Measurements from ENCODE around the gene CERS6. TPM values are rescaled to one million over a fixed set of nuclear protein-coding genes. Genes with fewer than 3 reads are reported as not detected.

Gene CERS6
- polyA plus RNA-seq, 1 donor (not counting 4 experiments of a cell fraction or from before 2014, with no cell fraction given): 19.5 TPM

DNA sequence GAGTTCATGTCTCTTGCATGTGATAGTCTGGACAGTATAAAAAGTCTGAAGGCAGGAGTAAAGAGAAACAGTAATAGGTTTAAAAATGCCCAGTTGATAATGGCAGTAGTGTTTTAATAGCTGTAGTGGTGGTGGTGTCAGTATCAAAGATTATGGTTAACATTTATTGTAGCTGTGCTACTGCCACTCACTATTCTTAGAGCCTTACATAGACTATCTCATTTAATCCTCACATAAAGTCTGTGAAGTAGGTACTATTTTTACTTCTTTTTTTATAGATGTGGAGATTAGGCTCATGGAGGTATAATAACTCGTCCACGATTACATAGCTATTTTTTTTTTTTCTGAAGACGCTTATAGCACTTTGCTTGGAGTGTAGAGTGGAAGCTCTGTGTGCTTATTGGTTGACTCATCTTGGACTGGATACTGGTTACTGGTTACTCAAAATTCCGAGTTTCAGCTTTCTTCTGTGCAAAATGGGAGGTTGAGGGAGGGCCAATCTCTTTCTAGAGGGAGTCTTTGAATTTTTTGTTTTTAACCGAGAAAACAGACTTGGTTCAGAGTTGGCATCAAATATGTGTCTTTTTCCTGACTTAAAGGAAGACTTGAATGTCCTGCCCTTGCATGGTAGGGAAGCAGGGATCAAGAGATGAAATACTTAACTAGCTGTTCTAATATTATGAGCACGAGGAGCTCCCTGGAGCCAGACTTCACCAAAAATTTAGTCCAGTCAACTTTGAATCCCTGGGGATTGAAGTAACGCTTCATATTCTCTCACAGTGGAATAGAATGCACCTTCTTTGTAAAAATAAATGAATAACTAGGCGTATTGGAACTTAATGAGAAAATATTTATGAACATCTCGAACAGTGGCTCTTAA is 27.1 kb downstream of the CERS6 start:
- Histone ChIP-seq H3K36me3 (ENCODE audit: control insufficient read depth in 2 of 2, extremely low read depth in 1 of 2, insufficient read depth in 2 of 2, low read length in 2 of 2) (no peaks in the 10 kb centered on the region), H3K9me3 (ENCODE audit: control insufficient read depth, low read depth, low read length) (no peaks in the 10 kb centered on the region), H3K9ac (ENCODE audit: control insufficient read depth, extremely low read depth, insufficient read depth, low read length) (no peak overlapping the region), H3K4me1 (ENCODE audit: control insufficient read depth, extremely low read depth, insufficient read depth, low read length) (no peaks in the 10 kb centered on the region), H3K9me1 (ENCODE audit: control insufficient read depth, extremely low read depth, insufficient read depth, low read length) (no peaks in the 10 kb centered on the region), H3K79me2 (ENCODE audit: control insufficient read depth, insufficient read depth, low read length) (peaks cover 78% of the 10 kb centered on the region), H4K20me1 (ENCODE audit: control insufficient read depth, extremely low read depth, insufficient read depth, low read length) (peaks cover 2% of the 10 kb centered on the region), H3K27ac (ENCODE audit: control insufficient read depth, insufficient read depth, low read length) (no peak overlapping the region), H2AFZ (ENCODE audit: control insufficient read depth, low read length) (no peak overlapping the region), H3K27me3 (ENCODE audit: control insufficient read depth, extremely low read depth, insufficient read depth, low read length) (no peaks in the 10 kb centered on the region), H3K4me2 (ENCODE audit: control insufficient read depth, extremely low read depth, insufficient read depth, low read depth, low read length) (no peak overlapping the region), H3K4me3 (ENCODE audit: control insufficient read depth in 2 of 3, extremely low read depth in 1 of 3, insufficient read depth in 2 of 3, low read depth in 1 of 3, low read length in 3 of 3) (no peak overlapping the region)
- no peak for FAIRE-seq
- dilution Hi-C loops (cut with MboI; ENCODE audit: extremely low pct_ligation_motif_present, low sequenced_read_pairs): no loop called here
- no peak for TF ChIP-seq EZH2 (IDR thresholded peaks at IDR 0.05; ENCODE audit: low read length)
- TF ChIP-seq, protein P1, sequence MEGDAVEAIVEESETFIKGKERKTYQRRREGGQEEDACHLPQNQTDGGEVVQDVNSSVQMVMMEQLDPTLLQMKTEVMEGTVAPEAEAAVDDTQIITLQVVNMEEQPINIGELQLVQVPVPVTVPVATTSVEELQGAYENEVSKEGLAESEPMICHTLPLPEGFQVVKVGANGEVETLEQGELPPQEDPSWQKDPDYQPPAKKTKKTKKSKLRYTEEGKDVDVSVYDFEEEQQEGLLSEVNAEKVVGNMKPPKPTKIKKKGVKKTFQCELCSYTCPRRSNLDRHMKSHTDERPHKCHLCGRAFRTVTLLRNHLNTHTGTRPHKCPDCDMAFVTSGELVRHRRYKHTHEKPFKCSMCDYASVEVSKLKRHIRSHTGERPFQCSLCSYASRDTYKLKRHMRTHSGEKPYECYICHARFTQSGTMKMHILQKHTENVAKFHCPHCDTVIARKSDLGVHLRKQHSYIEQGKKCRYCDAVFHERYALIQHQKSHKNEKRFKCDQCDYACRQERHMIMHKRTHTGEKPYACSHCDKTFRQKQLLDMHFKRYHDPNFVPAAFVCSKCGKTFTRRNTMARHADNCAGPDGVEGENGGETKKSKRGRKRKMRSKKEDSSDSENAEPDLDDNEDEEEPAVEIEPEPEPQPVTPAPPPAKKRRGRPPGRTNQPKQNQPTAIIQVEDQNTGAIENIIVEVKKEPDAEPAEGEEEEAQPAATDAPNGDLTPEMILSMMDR (optimal IDR thresholded peaks at IDR 0.05 in 1 of 3, IDR thresholded peaks at IDR 0.05 in 1 of 3, conservative IDR thresholded peaks at IDR 0.05 in 1 of 3; ENCODE audit: extremely low read depth in 1 of 3, insufficient read depth in 2 of 3, low read length in 3 of 3): no peak
- no peak for DNase-seq (ENCODE audit: low read depth, low spot score)

DNA sequence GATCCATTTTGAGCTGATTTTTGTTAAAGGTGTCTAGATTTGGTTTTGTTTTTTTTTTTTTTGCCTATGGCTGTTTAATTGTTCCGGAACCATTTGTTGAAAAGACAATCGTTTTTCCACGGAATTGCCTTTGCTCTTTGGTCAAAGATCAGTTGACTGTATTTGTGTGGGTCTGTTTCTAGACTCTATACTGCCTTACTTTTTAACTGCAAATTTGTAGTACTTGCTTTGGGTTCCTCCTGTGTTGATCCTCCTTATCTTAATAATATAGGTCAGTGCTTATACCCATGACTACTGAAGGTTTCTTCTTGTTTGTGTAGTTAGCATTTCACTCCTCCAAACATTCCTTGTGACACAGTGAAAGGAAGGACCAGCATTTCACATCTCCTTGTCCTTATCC is 30.4 kb downstream of the CERS6 start:
- no peaks in the 10 kb centered on the region for H3K36me3 ChIP-seq (ENCODE audit: control insufficient read depth in 2 of 2, extremely low read depth in 1 of 2, insufficient read depth in 2 of 2, low read length in 2 of 2)
- TF ChIP-seq EZH2 (IDR thresholded peaks at IDR 0.05; ENCODE audit: low read length): no peak
- TF ChIP-seq, protein P1 (optimal IDR thresholded peaks at IDR 0.05 in 1 of 3, IDR thresholded peaks at IDR 0.05 in 1 of 3, conservative IDR thresholded peaks at IDR 0.05 in 1 of 3; ENCODE audit: extremely low read depth in 1 of 3, insufficient read depth in 2 of 3, low read length in 3 of 3): no peak
- DNase-seq (ENCODE audit: low read depth, low spot score) (no peak), FAIRE-seq (no peak)
- H3K9me3 ChIP-seq (ENCODE audit: control insufficient read depth, low read depth, low read length): no peaks in the 10 kb centered on the region
- H3K9me1 ChIP-seq (ENCODE audit: control insufficient read depth, extremely low read depth, insufficient read depth, low read length): no peaks in the 10 kb centered on the region
- H3K27me3 ChIP-seq (ENCODE audit: control insufficient read depth, extremely low read depth, insufficient read depth, low read length): no peaks in the 10 kb centered on the region
- no peak overlapping the region for H3K4me2 ChIP-seq (ENCODE audit: control insufficient read depth, extremely low read depth, insufficient read depth, low read depth, low read length)
- no peak overlapping the region for H3K4me3 ChIP-seq (ENCODE audit: control insufficient read depth in 2 of 3, extremely low read depth in 1 of 3, insufficient read depth in 2 of 3, low read depth in 1 of 3, low read length in 3 of 3)
- no peak overlapping the region for H3K9ac ChIP-seq (ENCODE audit: control insufficient read depth, extremely low read depth, insufficient read depth, low read length)
- peaks cover 2% of the 10 kb centered on the region for H4K20me1 ChIP-seq (ENCODE audit: control insufficient read depth, extremely low read depth, insufficient read depth, low read length)
- no peak overlapping the region for H3K27ac ChIP-seq (ENCODE audit: control insufficient read depth, insufficient read depth, low read length)
- no peak overlapping the region for H2AFZ ChIP-seq (ENCODE audit: control insufficient read depth, low read length)
- peaks cover 10% of the 10 kb centered on the region for H3K4me1 ChIP-seq (ENCODE audit: control insufficient read depth, extremely low read depth, insufficient read depth, low read length)
- dilution Hi-C loops (cut with MboI; ENCODE audit: extremely low pct_ligation_motif_present, low sequenced_read_pairs): no loop called here
- peaks cover 82% of the 10 kb centered on the region for H3K79me2 ChIP-seq (ENCODE audit: control insufficient read depth, insufficient read depth, low read length)
